Lung (tissue), 12 donors: ENCODE data around the gene SH3GL2. TPM values are rescaled to one million over a fixed set of nuclear protein-coding genes. Genes with fewer than 3 reads are reported as not detected.

Experiments
- ATAC-seq: fragments of 200-7000 bp; cut with Tn5 transposase; one replicate; pipeline ENCODE4 v1.9.1; 2020; ENCODE audit warnings: moderate number of reproducible peaks; ENCODE audit not compliant: insufficient read depth, low FRiP score
- DNase-seq, 3 donors: peaks; one replicate each; pipeline ENCODE4 v3.0.0-alpha.2; 2013 to 2017
- H3K27ac ChIP-seq, 2 donors: one replicate each; pipeline ENCODE4 v1.5.1; 2013; ENCODE audit warnings: mild to moderate bottlenecking in 2 of 2, moderate library complexity in 2 of 2, control low read depth in 1 of 2, inconsistent platforms in 1 of 2, low read depth in 1 of 2, low read length in 1 of 2
- H3K27me3 ChIP-seq, 3 donors: one replicate each; pipeline ENCODE4 v1.5.1; 2013; ENCODE audit warnings: low read length in 2 of 3; ENCODE audit not compliant: control insufficient read depth in 3 of 3, insufficient read depth in 3 of 3
- H3K36me3 ChIP-seq, 4 donors: one replicate each; pipeline ENCODE4 v1.5.1; 2013; ENCODE audit warnings: low read length in 4 of 4, mild to moderate bottlenecking in 1 of 4, moderate library complexity in 1 of 4; ENCODE audit not compliant: control insufficient read depth in 4 of 4, insufficient read depth in 4 of 4
- H3K4me1 ChIP-seq, 5 donors: one replicate each; pipeline ENCODE4 v1.5.1; 2013; ENCODE audit warnings: low read length in 5 of 5, mild to moderate bottlenecking in 2 of 5, moderate library complexity in 1 of 5; ENCODE audit not compliant: control insufficient read depth in 5 of 5, insufficient read depth in 5 of 5
- H3K4me3 ChIP-seq: one replicate; pipeline ENCODE4 v1.5.1; 2013; ENCODE audit warnings: mild to moderate bottlenecking, control low read depth, moderate library complexity
- H3K9ac ChIP-seq, 2 donors: one replicate each; pipeline ENCODE4 v1.5.1; 2013; ENCODE audit warnings: low read length in 2 of 2, control low read depth in 1 of 2; ENCODE audit not compliant: insufficient read depth in 1 of 2
- H3K9me3 ChIP-seq, 4 donors: one replicate each; pipeline ENCODE4 v1.5.1; 2013; ENCODE audit warnings: low read length in 3 of 4, mild to moderate bottlenecking in 1 of 4, moderate library complexity in 1 of 4; ENCODE audit not compliant: control insufficient read depth in 4 of 4, insufficient read depth in 3 of 4
- CTCF ChIP-seq: IDR thresholded peaks from 2 replicates; pipeline ENCODE4 v1.5.1; 2012; ENCODE audit warnings: mild to moderate bottlenecking; ENCODE audit errors: control extremely low read depth, extremely low read depth
- WGBS, 2 donors: extraction: QIAGEN DNeasy Blood & Tissue Kit; methylation state at CpG; one replicate each; pipeline ENCODE4 v1.1.7; 2013; 5-methylcytosine and 5-hydroxymethylcytosine counted together
- polyA plus RNA-seq, 2 donors: library from polyadenylated mRNA; stranded (reverse); fragments of 200-250 nt; gene quantifications; one replicate each; pipeline ENCODE4 v1.2.1, GENCODE V29; 2013
- total RNA-seq, 2 donors: library from RNA; depleted of rRNA in 1 of 2; stranded (reverse); fragments of >200 nt in 1 of 2; gene quantifications; one replicate each; pipeline ENCODE4 v1.2.1, GENCODE V29; 2014 to 2021
- donor health status: control.
- donor health status: control.
- donor health status: Bipolar disorder and iron deficiency.
- donor health status: healthy.
- donor health status: DM: yes; HTN: yes; CAD: no.

SH3GL2 gene
- total and polyA plus RNA-seq, 4 donors = 0.07 to 2.9 (median 1.1) TPM

- ATAC-seq = no peak
- no peaks in the 10 kb centered on the region for H3K27me3 ChIP-seq
- no peak overlapping the region for H3K9ac ChIP-seq
Observed at GRCh38 chr9:17816431-17817027, 237.7 kb downstream of the SH3GL2 start.

GRCh38 chr9:17824191-17824590, 245.3 kb downstream of the SH3GL2 start:
- Histone ChIP-seq H3K36me3 (no peaks in the 10 kb centered on the region), H3K9ac (no peak overlapping the region), H3K4me3 (no peak overlapping the region), H3K4me1 (peaks cover 0 to 7% (median 0%) of the 10 kb centered on the region in 5 donors), H3K27me3 (no peaks in the 10 kb centered on the region), H3K27ac (no peak overlapping the region), H3K9me3 (no peaks in the 10 kb centered on the region)
- WGBS, 2 donors = 13 to 15% methylated on average over 1 of the region's 1 CpG
- DNase-seq (peak in 2 of 3 donors; percentile 11 to 16), ATAC-seq (no peak)
- TF ChIP-seq CTCF = no peak

More at GRCh38 chr9:17816431-17817027, 237.7 kb downstream of the SH3GL2 start:
- no peak overlapping the region for H3K27ac ChIP-seq
- H3K4me3 ChIP-seq = no peak overlapping the region
- WGBS, 2 donors = 75 to 79% methylated on average over 1 of the region's 1 CpG
- peaks cover 0 to 4% (median 0%) of the 10 kb centered on the region in 5 donors for H3K4me1 ChIP-seq
- TF ChIP-seq CTCF = no peak
- no peak for DNase-seq
- H3K9me3 ChIP-seq = no peaks in the 10 kb centered on the region
- no peaks in the 10 kb centered on the region for H3K36me3 ChIP-seq

- no peak for ATAC-seq
- Histone ChIP-seq H3K27me3 (no peaks in the 10 kb centered on the region), H3K27ac (no peak overlapping the region), H3K4me3 (no peak overlapping the region), H3K9me3 (no peaks in the 10 kb centered on the region), H3K36me3 (no peaks in the 10 kb centered on the region), H3K4me1 (peaks cover 0 to 7% (median 0%) of the 10 kb centered on the region in 5 donors), H3K9ac (no peak overlapping the region)
- peak in 1 of 3 donors; percentile 8 for DNase-seq
- 1 to 21% methylated on average over 1 of the region's 1 CpG for WGBS, 2 donors
- no peak for TF ChIP-seq CTCF
Observed at GRCh38 chr9:17824616-17825264, 245.9 kb downstream of the SH3GL2 start.
